ENCODE results near the gene EDC4. TPM values are rescaled to one million over a fixed set of nuclear protein-coding genes. Genes with fewer than 3 reads are reported as not detected.

Gene EDC4
- total RNA-seq, 2 experiments from 2014 or later: 86.6 to 89.6 TPM

- POLR2A ChIA-PET: no interaction called here
These were observed 12.7 kb downstream of the EDC4 start for GRCh38 chr16:67885545-67885944.

GRCh38 chr16:67885976-67886375 lies 13.1 kb downstream of the EDC4 start:
- H2AFZ ChIP-seq (ENCODE audit: low read length): no peak overlapping the region
- no peaks in the 10 kb centered on the region for H3K79me2 ChIP-seq (ENCODE audit: insufficient read depth, low read depth, low read length)
- POLR2A ChIA-PET: no interaction called here
- no peaks in the 10 kb centered on the region for H3K9me2 ChIP-seq (ENCODE audit: insufficient read depth, low read length)
- H3K4me2 ChIP-seq (ENCODE audit: low read length): no peak overlapping the region
- H3K9me3 ChIP-seq (ENCODE audit: low read length): no peaks in the 10 kb centered on the region
- intact Hi-C loops (cut with micrococcal nuclease; ENCODE audit: unreplicated experiment): no loop called here
- CTCF ChIA-PET (ENCODE audit: unreplicated experiment): no interaction called here
- BruUV-seq (replicated peaks): no TSS peak
- H3K27ac ChIP-seq (ENCODE audit: low read depth, low read length, poor library complexity, severe bottlenecking): no peak overlapping the region
- no peak overlapping the region for H3K4me3 ChIP-seq (ENCODE audit: low read depth, low read length, poor library complexity, severe bottlenecking)
- no peak for TF ChIP-seq CTCF (conservative IDR thresholded peaks at IDR 0.05; ENCODE audit: low read length)
- no peak for TF ChIP-seq EZH2phosphoT487 (IDR thresholded peaks at IDR 0.05; ENCODE audit: borderline replicate concordance, low read depth, low read length)
- no peaks in the 10 kb centered on the region for H4K20me1 ChIP-seq (ENCODE audit: insufficient read depth, low read length)
- H3K4me1 ChIP-seq (ENCODE audit: insufficient read depth, low read length, poor library complexity, severe bottlenecking): no peaks in the 10 kb centered on the region
- DNase-seq (ENCODE audit: low spot score): no peak
- peaks cover 48% of the 10 kb centered on the region; the same call in 1 of the 2 replicates for H3K36me3 ChIP-seq (ENCODE audit: insufficient read depth, low read length)

More at GRCh38 chr16:67885545-67885944, 12.7 kb downstream of the EDC4 start:
- TF ChIP-seq CTCF (conservative IDR thresholded peaks at IDR 0.05; ENCODE audit: low read length) (no peak), EZH2phosphoT487 (IDR thresholded peaks at IDR 0.05; ENCODE audit: borderline replicate concordance, low read depth, low read length) (no peak)
- Histone ChIP-seq H3K9me3 (ENCODE audit: low read length) (no peaks in the 10 kb centered on the region), H3K4me1 (ENCODE audit: insufficient read depth, low read length, poor library complexity, severe bottlenecking) (no peaks in the 10 kb centered on the region), H2AFZ (ENCODE audit: low read length) (no peak overlapping the region), H3K27ac (ENCODE audit: low read depth, low read length, poor library complexity, severe bottlenecking) (no peak overlapping the region), H3K4me3 (ENCODE audit: low read depth, low read length, poor library complexity, severe bottlenecking) (no peak overlapping the region), H3K4me2 (ENCODE audit: low read length) (no peak overlapping the region), H3K9me2 (ENCODE audit: insufficient read depth, low read length) (no peaks in the 10 kb centered on the region), H3K79me2 (ENCODE audit: insufficient read depth, low read depth, low read length) (no peaks in the 10 kb centered on the region), H3K36me3 (ENCODE audit: insufficient read depth, low read length) (peaks cover 53% of the 10 kb centered on the region; the same call in 1 of the 2 replicates), H4K20me1 (ENCODE audit: insufficient read depth, low read length) (no peaks in the 10 kb centered on the region)
- BruUV-seq (replicated peaks): no TSS peak
- intact Hi-C loops (cut with micrococcal nuclease; ENCODE audit: unreplicated experiment): no loop called here
- no peak for DNase-seq (ENCODE audit: low spot score)
- CTCF ChIA-PET (ENCODE audit: unreplicated experiment): no interaction called here

GRCh38 chr16:67886387-67886786 lies 13.5 kb downstream of the EDC4 start:
- intact Hi-C loops (cut with micrococcal nuclease; ENCODE audit: unreplicated experiment): no loop called here
- ChIA-PET POLR2A (no interaction called here), CTCF (ENCODE audit: unreplicated experiment) (no interaction called here)
- Histone ChIP-seq H3K36me3 (ENCODE audit: insufficient read depth, low read length) (peaks cover 44% of the 10 kb centered on the region; the same call in 1 of the 2 replicates), H3K4me3 (ENCODE audit: low read depth, low read length, poor library complexity, severe bottlenecking) (no peak overlapping the region), H3K27ac (ENCODE audit: low read depth, low read length, poor library complexity, severe bottlenecking) (no peak overlapping the region), H3K4me1 (ENCODE audit: insufficient read depth, low read length, poor library complexity, severe bottlenecking) (no peaks in the 10 kb centered on the region), H3K9me2 (ENCODE audit: insufficient read depth, low read length) (no peaks in the 10 kb centered on the region), H3K9me3 (ENCODE audit: low read length) (no peaks in the 10 kb centered on the region), H2AFZ (ENCODE audit: low read length) (no peak overlapping the region), H3K79me2 (ENCODE audit: insufficient read depth, low read depth, low read length) (no peaks in the 10 kb centered on the region), H4K20me1 (ENCODE audit: insufficient read depth, low read length) (no peaks in the 10 kb centered on the region), H3K4me2 (ENCODE audit: low read length) (no peak overlapping the region)
- BruUV-seq (replicated peaks): no TSS peak
- DNase-seq (ENCODE audit: low spot score): no peak
- TF ChIP-seq EZH2phosphoT487 (IDR thresholded peaks at IDR 0.05; ENCODE audit: borderline replicate concordance, low read depth, low read length) (no peak), CTCF (conservative IDR thresholded peaks at IDR 0.05; ENCODE audit: low read length) (no peak)

Measured in OCI-LY7 (cell line).